HepG2 (cell line): ENCODE results near the gene SLC35F6. TPM values are rescaled to one million over a fixed set of nuclear protein-coding genes. Genes with fewer than 3 reads are reported as not detected.

Source experiments
- ATAD3A ChIP-seq: sonication (generic); formaldehyde crosslinking; IDR thresholded peaks from 2 replicates; pipeline ENCODE4 v1.4.0; 2020; ENCODE audit warnings: missing genetic modification reagents
- CC2D1A ChIP-seq: sonication (generic); formaldehyde crosslinking; IDR thresholded peaks from 2 replicates; pipeline ENCODE4 v1.8.1; 2023; ENCODE audit warnings: mild to moderate bottlenecking, missing genetic modification reagents
- CEBPB ChIP-seq: IDR thresholded peaks from 2 replicates; pipeline ENCODE4 v1.6.1; 2011; ENCODE audit warnings: low read depth, low read length, improper control_type of control experiment, borderline replicate concordance
- CHD4 ChIP-seq: fragments of 200-600 bp; sonication (generic); IDR thresholded peaks from 2 replicates; pipeline ENCODE4 v1.7.0; 2017; ENCODE audit warnings: mild to moderate bottlenecking, low read length, borderline replicate concordance
- FUBP1 ChIP-seq: sonication (generic); formaldehyde crosslinking; IDR thresholded peaks from 2 replicates; pipeline ENCODE4 v1.5.1; 2020; ENCODE audit warnings: missing genetic modification reagents, mild to moderate bottlenecking, borderline replicate concordance
- GLI4 ChIP-seq: sonication (generic); formaldehyde crosslinking; IDR thresholded peaks from 2 replicates; pipeline ENCODE4 v1.5.1; 2020; ENCODE audit warnings: missing genetic modification reagents, mild to moderate bottlenecking, moderate library complexity, borderline replicate concordance
- ISL2 ChIP-seq: sonication (generic); formaldehyde crosslinking; IDR thresholded peaks from 2 replicates; pipeline ENCODE4 v1.5.0; 2020; ENCODE audit warnings: missing genetic modification reagents
- KMT2B ChIP-seq: IDR thresholded peaks from 2 replicates; pipeline ENCODE4 v1.6.1; 2016; ENCODE audit warnings: missing genetic modification reagents, missing compliant biosample characterization
- MATR3 ChIP-seq: sonication (generic); formaldehyde crosslinking; IDR thresholded peaks from 2 replicates; pipeline ENCODE4 v1.4.0; 2020; ENCODE audit warnings: missing genetic modification reagents
- NCOA2 ChIP-seq: sonication (generic); formaldehyde crosslinking; IDR thresholded peaks from 2 replicates; pipeline ENCODE4 v1.8.0; 2022; ENCODE audit warnings: inconsistent platforms
- PAF1 ChIP-seq: IDR thresholded peaks from 2 replicates; pipeline ENCODE4 v1.6.1; 2016; ENCODE audit warnings: missing genetic modification reagents, missing compliant biosample characterization
- PBX2 ChIP-seq: IDR thresholded peaks from 2 replicates; pipeline ENCODE4 v1.6.1; 2016; ENCODE audit warnings: control low read depth
- PHF21A ChIP-seq: sonication (generic); formaldehyde crosslinking; IDR thresholded peaks from 2 replicates; pipeline ENCODE4 v1.5.0; 2020; ENCODE audit warnings: mild to moderate bottlenecking, missing genetic modification reagents
- SIN3A ChIP-seq: IDR thresholded peaks from 2 replicates; pipeline ENCODE4 v1.6.1; 2011; ENCODE audit warnings: low read depth, mild to moderate bottlenecking, control low read depth, low read length, borderline replicate concordance
- SP1 ChIP-seq, 2 experiments: fragments of 450-650 bp in 1 of 2; sonication (generic) in 1 of 2; formaldehyde crosslinking in 1 of 2; IDR thresholded peaks; 2 replicates each; pipeline versions ENCODE4 v1.4.0 to v1.6.1; 2016 to 2020; ENCODE audit warnings: missing genetic modification reagents in 1 of 2
- TBX3 ChIP-seq: fragments of 450-650 bp; IDR thresholded peaks from 2 replicates; pipeline ENCODE4 v1.6.1; 2017; ENCODE audit warnings: antibody characterized with exemption, mild to moderate bottlenecking, inconsistent platforms, borderline replicate concordance
- THRA ChIP-seq: sonication (generic); formaldehyde crosslinking; IDR thresholded peaks from 2 replicates; pipeline ENCODE4 v1.4.0; 2020; ENCODE audit warnings: missing genetic modification reagents, borderline replicate concordance
- ZFP41 ChIP-seq: sonication (generic); formaldehyde crosslinking; IDR thresholded peaks from 2 replicates; pipeline ENCODE4 v1.4.0; 2020; ENCODE audit warnings: mild to moderate bottlenecking, missing genetic modification reagents, borderline replicate concordance
- ZNF20 ChIP-seq: sonication (generic); formaldehyde crosslinking; IDR thresholded peaks from 2 replicates; pipeline ENCODE4 v1.4.0; 2020; ENCODE audit warnings: mild to moderate bottlenecking, moderate library complexity, missing genetic modification reagents
- ZNF382 ChIP-seq: sonication (generic); formaldehyde crosslinking; IDR thresholded peaks from 2 replicates; pipeline ENCODE4 v1.5.0; 2020; ENCODE audit warnings: missing genetic modification reagents, mild to moderate bottlenecking, borderline replicate concordance
- ZNF7 ChIP-seq: IDR thresholded peaks from 2 replicates; pipeline ENCODE4 v1.6.1; 2016; ENCODE audit warnings: missing biosample characterization, missing genetic modification reagents
- ZNF776 ChIP-seq: sonication (generic); formaldehyde crosslinking; IDR thresholded peaks from 2 replicates; pipeline ENCODE4 v1.4.0; 2020; ENCODE audit warnings: mild to moderate bottlenecking, missing genetic modification reagents
- polyA plus RNA-seq, 8 experiments: library from polyadenylated mRNA; depleted of rRNA in 3 of 8; stranded (reverse) in 7 of 8; unstranded in 1 of 8; fragments of >200 nt; fragmentation: Illumina TruSeq in 4 of 8; extraction: Trizol in 4 of 8; gene quantifications; 2 replicates each; pipeline versions ENCODE4 v1.2.1 to v1.2.3, GENCODE V29; 2011 to 2016; ENCODE audit warnings: low read depth in 4 of 8, missing spikeins in 1 of 8, mixed read lengths in 1 of 8; ENCODE audit not compliant: insufficient read depth in 1 of 8
- total RNA-seq, 5 experiments: library from RNA; depleted of rRNA; stranded (reverse); fragments of >200 nt; fragmentation: Illumina TruSeq; extraction: Trizol; gene quantifications; 2 replicates each; pipeline ENCODE4 v1.2.3, GENCODE V29; 2016; ENCODE audit warnings: low read depth in 1 of 5
- TF ChIP-seq, protein P1 (sequence below): sonication (generic); formaldehyde crosslinking; IDR thresholded peaks from 2 replicates; pipeline ENCODE4 v1.8.0; 2022; ENCODE audit warnings: missing genetic modification reagents, mild to moderate bottlenecking, borderline replicate concordance

SLC35F6 gene
- total and polyA plus RNA-seq, 2 of the 13 experiments (the other 11 are each of a cell fraction or from before 2014, with no cell fraction given): 15.2 to 21.2 TPM

GRCh38 chr2:26757873-26758789 lies 6.0 kb upstream of the SLC35F6 start (continued):
- TF ChIP-seq FUBP1 (CRISPR knock-in tag) (no peak), ZNF382 (CRISPR knock-in tag) (no peak), CEBPB (peak; percentile 69), ISL2 (CRISPR knock-in tag) (no peak), ZNF7 (CRISPR knock-in tag) (no peak; the same call in 1 of the 2 replicates), ATAD3A (no peak), PHF21A (CRISPR knock-in tag) (no peak), CHD4 (no peak; the same call in 1 of the 2 replicates), SIN3A (no peak), ZFP41 (CRISPR knock-in tag) (no peak), PBX2 (CRISPR knock-in tag) (no peak), GLI4 (CRISPR knock-in tag) (no peak), ZNF776 (CRISPR knock-in tag) (no peak), PAF1 (CRISPR knock-in tag) (no peak), TBX3 (no peak), KMT2B (CRISPR knock-in tag) (no peak), ZNF20 (CRISPR knock-in tag) (no peak), MATR3 (CRISPR knock-in tag) (no peak), SP1 (IDR thresholded peaks at IDR 0.05) (no peak), SP1 (CRISPR knock-in tag; IDR thresholded peaks at IDR 0.05) (peak; percentile 99), THRA (CRISPR knock-in tag) (no peak; the same call in 1 of the 2 replicates), NCOA2 (CRISPR knock-in tag) (peak; percentile 93), CC2D1A (no peak)
- TF ChIP-seq, protein P1, sequence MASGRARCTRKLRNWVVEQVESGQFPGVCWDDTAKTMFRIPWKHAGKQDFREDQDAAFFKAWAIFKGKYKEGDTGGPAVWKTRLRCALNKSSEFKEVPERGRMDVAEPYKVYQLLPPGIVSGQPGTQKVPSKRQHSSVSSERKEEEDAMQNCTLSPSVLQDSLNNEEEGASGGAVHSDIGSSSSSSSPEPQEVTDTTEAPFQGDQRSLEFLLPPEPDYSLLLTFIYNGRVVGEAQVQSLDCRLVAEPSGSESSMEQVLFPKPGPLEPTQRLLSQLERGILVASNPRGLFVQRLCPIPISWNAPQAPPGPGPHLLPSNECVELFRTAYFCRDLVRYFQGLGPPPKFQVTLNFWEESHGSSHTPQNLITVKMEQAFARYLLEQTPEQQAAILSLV (CRISPR knock-in tag): no peak
